ENCODE results near the gene CEP78. TPM values are rescaled to one million over a fixed set of nuclear protein-coding genes. Genes with fewer than 3 reads are reported as not detected.

Gene CEP78
- total RNA-seq, 4 donors from 2014 or later, result 6.8 to 12.9 (median 9.4) TPM

DNA sequence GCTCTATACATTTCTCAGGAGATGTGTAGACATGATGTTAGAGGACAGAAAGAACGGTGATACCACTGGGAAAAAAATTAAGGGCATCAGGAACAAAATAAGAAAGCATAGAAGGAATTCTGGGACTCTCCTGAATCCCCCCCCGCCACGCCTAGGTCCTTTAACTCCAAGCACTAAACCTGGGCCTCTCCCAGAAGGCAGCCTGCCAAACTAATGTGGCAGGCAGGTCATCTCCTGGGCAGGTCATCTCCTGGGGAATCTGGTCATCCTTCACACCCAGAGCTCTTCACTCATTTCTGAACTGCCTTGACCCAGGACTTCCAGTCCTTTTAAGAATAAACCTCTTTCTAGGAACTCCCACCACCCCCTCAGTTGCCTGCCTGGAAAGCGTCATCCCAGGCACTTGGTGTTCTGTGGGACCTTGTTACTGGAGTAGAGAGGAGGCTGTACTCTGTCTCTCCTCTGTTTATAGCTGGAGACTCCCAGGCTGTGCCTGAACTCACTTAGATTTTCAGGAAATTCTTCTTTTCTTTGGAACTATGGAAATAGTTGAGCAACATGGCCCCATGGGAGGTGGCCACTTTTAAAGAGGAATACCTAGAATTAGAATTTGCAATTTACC, 85.1 kb downstream of the CEP78 start:
- intact Hi-C loops (cut with DNase I), result no loop called here
- H3K36me3 ChIP-seq, result peaks cover 0 to 25% (median 3%) of the 10 kb centered on the region in 4 donors
- WGBS, result 94% methylated on average over 4 of the region's 4 CpGs

DNA sequence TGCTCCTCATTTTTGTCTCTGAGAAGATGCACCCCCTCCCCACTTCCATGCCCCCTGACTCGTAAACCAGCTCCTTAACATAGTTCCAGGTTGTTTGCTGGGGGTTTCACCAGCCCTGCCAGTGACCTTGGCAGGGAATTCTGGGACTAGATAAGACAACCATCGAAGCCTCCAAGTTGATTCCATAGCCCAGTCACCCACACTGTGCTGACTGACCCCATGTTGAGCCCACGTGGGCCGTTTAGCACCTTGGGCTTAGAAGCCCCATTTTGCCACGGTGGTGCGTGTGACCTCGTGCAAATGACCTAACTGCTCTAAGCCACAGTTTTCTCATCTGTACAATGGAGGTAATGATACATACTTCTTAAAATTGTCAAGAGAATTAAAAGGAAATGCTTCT, 85.6 kb downstream of the CEP78 start:
- intact Hi-C loops (cut with DNase I), result no loop called here
- H3K4me3 ChIP-seq, result no peak overlapping the region
- WGBS, result 95% methylated on average over 7 of the region's 7 CpGs
- peaks cover 0 to 14% (median 13%) of the 10 kb centered on the region in 4 donors for H3K4me1 ChIP-seq
- H3K9me3 ChIP-seq, result no peaks in the 10 kb centered on the region
- TF ChIP-seq POLR2A (IDR thresholded peaks at IDR 0.05; ENCODE audit: low read depth), result no peak
- TF ChIP-seq, protein P1, sequence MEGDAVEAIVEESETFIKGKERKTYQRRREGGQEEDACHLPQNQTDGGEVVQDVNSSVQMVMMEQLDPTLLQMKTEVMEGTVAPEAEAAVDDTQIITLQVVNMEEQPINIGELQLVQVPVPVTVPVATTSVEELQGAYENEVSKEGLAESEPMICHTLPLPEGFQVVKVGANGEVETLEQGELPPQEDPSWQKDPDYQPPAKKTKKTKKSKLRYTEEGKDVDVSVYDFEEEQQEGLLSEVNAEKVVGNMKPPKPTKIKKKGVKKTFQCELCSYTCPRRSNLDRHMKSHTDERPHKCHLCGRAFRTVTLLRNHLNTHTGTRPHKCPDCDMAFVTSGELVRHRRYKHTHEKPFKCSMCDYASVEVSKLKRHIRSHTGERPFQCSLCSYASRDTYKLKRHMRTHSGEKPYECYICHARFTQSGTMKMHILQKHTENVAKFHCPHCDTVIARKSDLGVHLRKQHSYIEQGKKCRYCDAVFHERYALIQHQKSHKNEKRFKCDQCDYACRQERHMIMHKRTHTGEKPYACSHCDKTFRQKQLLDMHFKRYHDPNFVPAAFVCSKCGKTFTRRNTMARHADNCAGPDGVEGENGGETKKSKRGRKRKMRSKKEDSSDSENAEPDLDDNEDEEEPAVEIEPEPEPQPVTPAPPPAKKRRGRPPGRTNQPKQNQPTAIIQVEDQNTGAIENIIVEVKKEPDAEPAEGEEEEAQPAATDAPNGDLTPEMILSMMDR (IDR thresholded peaks at IDR 0.05), result no peak
- no peak for TF ChIP-seq EP300 (IDR thresholded peaks at IDR 0.05)
- TF ChIP-seq POLR2AphosphoS5 (IDR thresholded peaks at IDR 0.05), result no peak
- DNase-seq (ENCODE audit: extremely low spot score), result no peak
- peaks cover 0 to 20% (median 3%) of the 10 kb centered on the region in 4 donors for H3K36me3 ChIP-seq
- no peaks in the 10 kb centered on the region for H3K27me3 ChIP-seq
- H3K27ac ChIP-seq (replicated peaks in 1 of 4), result no peak overlapping the region

More for the DNA sequence above, 85.1 kb downstream of the CEP78 start:
- no peak for TF ChIP-seq POLR2AphosphoS5 (IDR thresholded peaks at IDR 0.05)
- no peak for TF ChIP-seq POLR2A (IDR thresholded peaks at IDR 0.05; ENCODE audit: low read depth)
- TF ChIP-seq, protein P1 (IDR thresholded peaks at IDR 0.05), result no peak
- no peak for TF ChIP-seq EP300 (IDR thresholded peaks at IDR 0.05)
- Histone ChIP-seq H3K27me3 (no peaks in the 10 kb centered on the region), H3K4me1 (peaks cover 0 to 13% (median 11%) of the 10 kb centered on the region in 4 donors), H3K9me3 (no peaks in the 10 kb centered on the region), H3K27ac (replicated peaks in 1 of 4) (no peak overlapping the region), H3K4me3 (no peak overlapping the region)
- no peak for DNase-seq (ENCODE audit: extremely low spot score)

DNA sequence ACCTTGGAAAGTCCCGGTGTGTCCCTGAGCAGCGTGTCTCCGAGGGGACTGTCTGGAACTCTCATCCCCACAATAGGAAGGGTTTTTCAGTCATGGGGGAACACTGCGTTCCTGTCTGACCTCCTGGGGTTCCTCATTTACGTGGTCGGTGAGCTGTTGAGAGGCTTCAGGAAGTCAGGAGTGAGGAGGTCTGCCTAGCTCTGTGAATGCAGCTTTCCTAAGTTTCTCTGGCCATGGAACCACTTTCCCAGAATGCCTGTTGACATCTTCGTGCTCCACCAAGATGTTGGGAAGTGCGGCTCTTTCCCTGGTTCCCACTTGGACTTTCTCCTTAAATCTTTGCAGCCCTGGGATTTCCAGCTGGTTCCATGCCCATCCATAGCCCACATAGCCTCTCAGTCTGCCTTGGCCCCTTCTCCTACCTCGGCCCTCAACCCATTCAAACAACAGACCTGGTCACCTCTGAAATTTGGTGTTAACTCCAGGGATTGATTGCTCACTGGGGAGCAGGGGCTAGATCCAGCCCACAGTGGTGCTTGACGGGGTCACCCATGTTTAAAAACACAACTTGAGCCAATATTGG, 88.3 kb downstream of the CEP78 start:
- Histone ChIP-seq H3K27me3 (no peaks in the 10 kb centered on the region), H3K4me1 (peaks cover 0 to 14% (median 13%) of the 10 kb centered on the region in 4 donors), H3K4me3 (no peak overlapping the region), H3K36me3 (peaks cover 0 to 5% (median 2%) of the 10 kb centered on the region in 4 donors), H3K9me3 (no peaks in the 10 kb centered on the region), H3K27ac (replicated peaks in 1 of 4) (no peak overlapping the region)
- intact Hi-C loops (cut with DNase I), result no loop called here
- 92% methylated on average over 10 of the region's 10 CpGs for WGBS
- no peak for DNase-seq (ENCODE audit: extremely low spot score)
- TF ChIP-seq, protein P1 (IDR thresholded peaks at IDR 0.05), result no peak

DNA sequence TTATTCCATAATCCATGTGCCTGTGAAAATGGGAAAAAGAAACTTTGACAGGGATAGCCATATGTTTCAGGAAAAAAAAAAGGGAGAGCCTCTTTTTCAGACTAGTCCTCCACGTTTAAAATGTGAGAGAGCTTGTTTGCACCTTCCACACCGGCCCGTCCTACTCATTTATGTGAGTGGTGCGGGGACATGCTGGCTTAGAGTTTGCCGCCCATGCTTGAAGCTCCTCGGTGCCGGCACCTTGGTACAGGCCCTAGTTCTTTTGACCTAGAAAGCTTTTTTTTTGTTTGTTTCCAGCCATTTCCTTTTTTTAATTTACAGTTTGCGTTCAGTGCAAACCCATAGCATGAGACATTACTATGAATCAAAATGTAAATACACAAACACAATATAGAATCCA, 88.8 kb downstream of the CEP78 start:
- WGBS, result 94% methylated on average over 8 of the region's 8 CpGs
- Histone ChIP-seq H3K4me1 (peaks cover 0 to 14% (median 13%) of the 10 kb centered on the region in 4 donors), H3K36me3 (no peaks in the 10 kb centered on the region), H3K27ac (replicated peaks in 1 of 4) (peak overlapping the region in 1 of 4 donors; percentile 3), H3K9me3 (no peaks in the 10 kb centered on the region), H3K27me3 (no peaks in the 10 kb centered on the region), H3K4me3 (no peak overlapping the region)
- TF ChIP-seq EP300 (IDR thresholded peaks at IDR 0.05) (no peak), POLR2A (IDR thresholded peaks at IDR 0.05; ENCODE audit: low read depth) (no peak), POLR2AphosphoS5 (IDR thresholded peaks at IDR 0.05) (no peak)
- TF ChIP-seq, protein P1 (IDR thresholded peaks at IDR 0.05), result no peak
- intact Hi-C loops (cut with DNase I), result no loop called here
- no peak for DNase-seq (ENCODE audit: extremely low spot score)

Measured in esophagus muscularis mucosa (tissue), 4 donors.